Stimulated activated CD8-positive, alpha-beta memory T cell treated with anti-CD3 and anti-CD28 coated beads, Interleukin-12 subunit alpha, Interleukin-12 subunit beta, amount 100 ng/mL, for 4 hours (primary cell): ENCODE results near the gene TRIM2.
A peak's percentile ranks its signal among the peaks of the same experiment; 100 is the strongest.

ENCODE experiments used
- DNase-seq: peaks from one replicate; pipeline ENCODE4 v3.0.0-alpha.2; 2020; ENCODE audit warnings: low read depth

The TRIM2 gene

DNA sequence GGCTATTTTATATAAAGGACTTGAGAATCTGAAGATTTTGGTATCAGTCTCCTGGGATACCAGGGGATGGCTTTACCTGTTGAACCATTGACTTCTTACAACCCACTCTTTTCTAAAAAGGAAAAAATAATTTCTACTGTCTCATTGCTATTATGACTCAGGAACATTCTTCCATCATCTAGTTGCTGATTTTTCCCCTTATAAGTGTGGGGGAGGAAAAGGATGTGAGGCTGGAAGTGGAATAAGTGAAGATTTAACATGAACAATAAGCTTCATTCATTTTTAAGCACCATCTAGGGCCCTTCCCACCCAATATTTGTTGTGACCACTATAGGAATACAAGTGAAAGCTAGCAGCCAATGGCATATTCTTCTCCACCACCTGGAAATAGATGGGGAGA, 129.6 kb downstream of the TRIM2 start:
- DNase-seq, result no peak

DNA sequence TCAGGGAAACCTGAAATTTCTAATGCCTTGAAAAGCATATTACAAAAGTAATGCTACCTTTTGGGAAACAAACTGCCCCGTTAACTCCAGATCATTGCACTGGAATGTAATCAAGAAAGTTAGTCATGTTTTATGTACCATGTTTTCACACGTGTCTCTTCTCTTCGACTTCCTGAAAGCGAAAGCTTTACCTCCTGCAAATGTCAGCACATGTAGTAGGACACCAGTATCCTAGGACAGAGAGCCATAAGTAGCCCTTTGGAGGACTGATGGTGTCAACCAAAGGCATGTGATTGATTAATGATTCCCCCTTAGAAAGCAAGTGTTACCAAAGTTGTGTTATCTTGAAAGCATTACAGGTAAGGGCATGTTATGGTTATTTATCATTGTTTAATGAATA, 131.4 kb downstream of the TRIM2 start:
- no peak for DNase-seq

DNA sequence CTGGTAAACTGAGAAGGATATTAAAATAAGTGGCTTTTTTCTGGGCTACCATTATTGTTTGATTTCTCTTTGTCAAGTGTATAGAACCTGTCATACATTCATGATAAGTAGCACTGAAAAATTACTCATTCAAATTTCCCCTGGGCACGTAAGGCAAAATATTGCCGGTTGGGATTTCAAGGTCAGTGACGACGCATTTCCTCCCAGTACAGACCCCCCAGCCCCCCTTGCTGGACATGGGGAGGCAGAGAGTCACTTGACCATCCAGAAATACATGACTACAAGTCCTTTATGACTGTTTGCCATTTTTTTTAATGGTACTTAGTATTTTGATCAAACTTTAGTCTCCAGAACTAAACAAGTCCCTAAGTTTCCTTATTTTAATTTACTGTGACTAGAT, 133.4 kb downstream of the TRIM2 start:
- DNase-seq, result no peak

DNA sequence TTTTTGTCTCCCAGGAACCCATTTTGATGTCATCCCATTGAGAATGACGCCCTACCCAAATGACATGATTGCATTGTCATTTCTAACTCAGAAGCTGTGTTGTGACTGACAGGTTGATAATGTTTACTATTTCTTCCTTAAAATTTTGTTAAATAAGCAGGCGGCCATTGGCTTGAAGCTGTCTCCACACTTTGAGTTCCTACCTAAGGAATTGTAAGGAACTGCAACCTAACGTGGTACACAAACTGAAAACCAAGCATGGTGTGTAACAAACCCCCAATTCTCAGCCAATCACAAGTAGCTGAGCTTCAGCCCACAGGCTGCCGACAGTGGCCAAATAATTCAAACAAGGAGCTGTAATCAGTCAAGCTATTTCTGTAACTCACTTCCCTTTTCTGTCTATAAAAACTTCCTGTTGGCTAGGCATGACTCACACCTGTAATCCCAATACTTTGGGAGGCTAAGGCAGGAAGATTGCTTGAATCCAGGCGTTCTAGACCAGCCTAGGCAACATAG, 137.4 kb downstream of the TRIM2 start:
- no peak for DNase-seq

DNA sequence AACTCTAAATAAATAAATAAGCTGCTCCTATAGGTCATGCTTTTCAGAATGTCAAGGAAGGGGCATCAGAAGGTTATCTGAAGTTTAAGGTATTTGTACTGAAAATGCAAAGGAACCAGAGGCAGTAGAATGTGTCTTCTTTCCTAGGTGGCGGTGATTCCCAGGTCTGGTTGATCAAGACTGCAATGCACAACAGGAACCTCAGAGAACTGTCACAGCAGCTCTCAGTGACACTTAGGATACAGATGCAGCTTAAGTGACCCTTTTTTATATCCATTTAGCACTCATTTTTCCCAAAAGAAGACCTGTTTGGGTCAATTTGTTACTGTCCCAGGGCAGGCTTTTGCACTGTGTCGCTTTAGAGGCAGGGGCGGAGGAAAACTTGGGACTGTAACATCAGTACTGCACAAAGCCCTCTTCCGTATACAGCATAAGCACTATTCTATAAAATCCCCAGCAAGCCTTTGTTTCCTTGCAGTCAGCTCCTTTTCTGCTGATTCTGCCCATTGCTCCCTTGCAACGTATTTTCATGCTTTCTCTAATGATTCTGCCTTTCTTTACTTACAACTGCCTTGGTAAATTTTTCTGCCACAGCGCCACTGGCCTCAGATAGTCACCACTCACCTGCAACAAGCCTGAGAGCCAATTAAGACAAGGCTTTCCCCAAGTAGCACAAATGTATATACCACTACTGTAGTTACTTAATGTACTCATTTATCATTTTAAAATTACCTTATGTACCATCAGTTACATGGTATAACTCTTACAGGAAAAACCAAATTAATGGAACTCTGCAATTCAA, 138.7 kb downstream of the TRIM2 start:
- no peak for DNase-seq

DNA sequence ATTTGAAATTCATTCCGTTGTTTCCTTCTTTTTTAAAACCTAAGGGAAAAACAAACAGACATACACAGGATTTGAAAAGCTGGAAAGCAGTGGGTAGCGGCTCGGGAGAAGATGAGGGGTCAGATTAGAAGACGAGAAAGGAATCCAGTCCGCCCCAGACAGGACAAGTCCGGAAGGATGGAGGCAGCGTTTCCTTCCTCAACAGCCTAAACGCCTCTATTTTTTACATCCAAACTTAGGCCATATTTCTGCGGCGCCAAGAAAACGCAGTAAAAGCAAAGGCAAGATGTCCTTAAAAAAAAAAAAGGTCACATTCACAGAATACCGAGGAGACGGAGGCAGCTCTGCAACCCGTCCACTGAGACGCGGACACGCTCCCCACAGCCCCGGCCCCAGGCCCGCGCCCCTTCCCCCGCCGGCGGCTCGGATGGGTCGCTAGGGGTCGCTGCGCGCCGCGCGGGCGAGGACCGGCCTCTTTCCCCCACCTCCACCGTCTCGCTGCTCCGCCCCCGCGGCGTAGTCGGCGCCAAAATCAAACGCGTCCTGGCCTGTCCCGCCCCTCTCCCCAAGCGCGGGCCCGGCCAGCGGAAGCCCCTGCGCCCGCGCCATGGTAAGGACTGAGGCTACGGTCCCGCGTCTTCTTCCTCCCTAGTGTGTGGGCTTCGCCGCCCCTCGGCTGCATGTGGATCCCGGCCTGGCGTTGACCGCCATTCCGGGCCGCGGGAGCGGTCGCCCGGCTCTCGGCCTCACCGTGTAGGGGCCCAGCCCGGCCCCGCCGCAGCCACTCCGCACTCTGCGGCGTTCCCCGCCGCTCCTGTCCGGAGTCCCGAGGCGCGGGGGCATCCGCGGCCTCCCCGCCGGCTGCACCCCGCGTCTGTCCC, 140.1 kb downstream of the TRIM2 start, which contains the start of gene MND1:
Gene MND1, plus strand, starts transcription at position 558 of the 881 bp plus-strand sequence. Its CDS starts 50 bp downstream, at position 608.
- peak; percentile 80 for DNase-seq

DNA sequence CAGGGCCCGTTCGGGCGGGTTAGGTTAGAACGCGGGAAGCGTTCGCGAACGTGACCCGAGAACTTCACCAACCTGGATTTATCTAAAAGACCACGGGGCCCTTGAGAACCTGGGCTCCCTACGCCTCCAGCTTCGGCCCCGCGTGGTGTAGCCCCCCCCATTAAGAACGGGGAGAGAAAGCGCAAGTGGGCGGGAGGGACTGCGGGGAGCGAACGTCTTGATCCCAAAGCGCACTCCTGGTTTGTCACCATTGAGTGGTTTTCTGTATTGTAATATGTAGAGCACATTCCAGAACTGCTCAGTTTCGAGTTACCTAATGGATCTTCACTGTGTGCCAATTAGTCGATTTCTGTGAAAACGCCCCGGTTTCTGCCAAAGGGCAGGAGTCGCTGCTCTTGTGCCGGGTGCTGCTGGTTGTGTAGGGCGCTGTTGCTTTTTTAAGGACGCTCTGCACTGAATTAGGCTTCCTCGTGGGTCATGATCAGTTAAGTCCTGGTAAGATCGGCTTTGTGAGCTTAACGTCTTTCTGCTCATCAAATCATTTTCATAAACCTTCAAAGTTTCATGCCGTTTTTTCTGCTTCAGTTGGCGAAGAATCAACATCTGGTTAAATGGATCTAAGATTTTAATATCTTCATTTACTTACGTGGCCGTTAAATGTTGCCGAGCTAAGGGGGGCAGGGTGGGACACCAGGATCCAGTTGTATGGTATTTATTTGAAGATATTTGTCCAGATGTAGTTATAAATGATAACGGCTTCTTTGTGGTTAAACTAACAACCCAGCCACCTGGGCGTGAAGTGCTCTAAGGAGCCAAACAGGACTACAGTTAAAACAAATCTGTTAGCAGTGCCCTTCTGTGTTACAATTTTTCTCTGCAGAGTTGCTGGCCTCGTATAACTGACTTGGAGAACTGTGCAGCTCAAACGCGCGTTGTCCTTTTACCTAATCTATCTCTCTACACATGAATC, 141.1 kb downstream of the TRIM2 start:
- peak; percentile 22 for DNase-seq

DNA sequence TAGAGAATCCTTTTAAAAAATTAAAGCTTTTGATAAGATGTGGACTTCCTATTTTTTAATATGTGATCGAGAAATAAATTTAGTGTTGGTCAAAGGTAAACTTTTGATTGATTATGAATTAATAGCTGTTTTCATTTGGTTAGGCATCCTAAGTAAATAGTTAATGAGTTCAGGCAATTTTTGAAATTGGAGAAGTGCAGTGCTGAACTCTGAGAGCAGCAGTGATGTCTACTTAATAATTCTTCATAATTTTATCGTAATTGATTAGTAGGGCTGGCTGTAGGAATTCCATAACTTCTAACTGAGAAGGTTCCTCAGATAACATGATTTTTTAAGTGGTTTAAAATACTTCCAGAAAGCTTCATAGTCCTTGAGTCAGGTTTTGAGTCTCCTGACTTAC, 141.8 kb downstream of the TRIM2 start:
- no peak for DNase-seq

GRCh38 chr4:153346563-153346962, 142.3 kb downstream of the TRIM2 start:
- no peak for DNase-seq

DNA sequence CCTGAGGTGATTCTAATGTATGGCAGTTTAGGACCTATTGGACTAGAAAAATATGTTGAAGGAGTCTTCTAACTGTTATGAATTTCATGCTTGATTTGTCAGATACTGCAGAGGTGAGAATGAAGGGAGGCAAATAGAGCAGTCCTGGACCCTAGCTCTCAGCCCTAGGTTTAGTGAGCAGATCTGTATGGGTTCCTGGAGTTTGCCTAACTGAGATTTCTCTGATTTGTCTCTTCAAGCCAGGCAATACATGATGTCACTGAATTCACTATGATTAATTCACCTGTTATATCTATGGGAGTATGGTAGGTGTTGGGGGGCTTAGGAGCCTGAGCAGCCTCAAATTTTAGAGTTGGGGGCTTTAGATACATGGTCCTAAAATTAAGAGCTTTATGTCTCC, 142.9 kb downstream of the TRIM2 start:
- DNase-seq, result no peak

DNA sequence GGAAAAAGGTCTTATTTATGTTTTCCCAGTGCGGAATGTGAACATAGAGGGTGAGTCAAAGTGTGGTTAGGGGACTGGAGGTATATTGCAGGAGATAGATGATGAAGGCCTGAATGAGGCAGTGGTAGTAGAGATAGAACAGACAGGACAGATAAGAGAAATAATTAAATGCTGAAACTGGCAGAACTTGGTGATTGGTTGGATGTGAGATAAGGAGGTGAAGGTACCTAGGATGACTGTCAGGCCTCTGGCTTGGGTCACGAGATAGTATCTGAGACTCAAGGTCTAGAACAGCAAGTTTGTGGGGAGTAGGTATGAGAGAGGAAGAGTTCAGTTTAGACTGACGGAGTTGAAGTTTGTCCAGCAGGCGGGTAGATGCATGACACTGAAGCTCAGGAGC, 143.8 kb downstream of the TRIM2 start:
- no peak for DNase-seq

GRCh38 chr4:153349206-153349805, 145.1 kb downstream of the TRIM2 start:
- DNase-seq, result no peak

DNA sequence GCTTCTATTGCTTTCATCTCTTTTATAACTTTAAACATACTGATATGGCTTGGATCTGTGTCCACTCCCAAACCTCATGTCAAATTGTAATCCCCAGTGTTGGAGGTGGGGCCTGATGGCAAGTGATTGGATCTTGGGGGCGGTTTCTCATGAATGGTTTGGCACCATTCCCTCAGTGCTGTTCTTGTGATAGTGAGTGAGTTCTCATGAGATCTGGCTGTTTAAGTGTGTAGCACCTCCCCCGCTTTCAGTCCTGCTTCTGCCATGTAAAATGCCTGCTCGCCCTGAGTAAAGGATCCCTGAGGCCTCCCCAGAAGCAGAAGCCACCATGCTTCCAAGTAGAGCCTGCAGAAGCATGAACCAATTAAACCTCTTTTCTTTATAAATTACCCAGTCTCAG, 157.9 kb downstream of the TRIM2 start:
- DNase-seq, result no peak

DNA sequence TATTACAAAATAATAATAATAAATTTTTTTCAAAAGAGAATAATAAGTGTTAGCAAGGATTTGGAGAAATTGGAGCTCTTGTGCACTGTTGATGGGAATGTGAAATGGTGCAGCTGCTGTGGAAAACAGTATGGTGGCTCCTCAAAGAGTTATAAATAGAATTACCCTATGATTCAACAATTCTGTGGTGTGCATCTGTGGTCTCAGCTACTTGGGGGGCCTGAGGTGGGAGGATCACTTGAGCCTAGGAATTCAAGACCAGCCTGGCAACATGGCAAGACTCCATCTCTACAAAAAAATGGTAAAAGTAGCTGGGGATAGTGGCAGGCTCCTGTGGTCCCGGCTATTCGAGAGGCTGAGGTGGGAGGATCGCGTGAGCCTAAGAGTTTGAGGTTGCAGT, 159.8 kb downstream of the TRIM2 start:
- DNase-seq, result no peak

GRCh38 chr4:153365003-153365402, 160.8 kb downstream of the TRIM2 start:
- no peak for DNase-seq

- DNase-seq, result no peak
Measured at GRCh38 chr4:153366486-153366885, 162.2 kb downstream of the TRIM2 start.

GRCh38 chr4:153367092-153367491, 162.8 kb downstream of the TRIM2 start:
- no peak for DNase-seq

- no peak for DNase-seq
Measured at GRCh38 chr4:153369021-153369420, 164.8 kb downstream of the TRIM2 start.

GRCh38 chr4:153371701-153372234, 167.5 kb downstream of the TRIM2 start:
- DNase-seq, result no peak

- DNase-seq, result no peak
Measured at GRCh38 chr4:153372967-153373562, 168.8 kb downstream of the TRIM2 start.

- no peak for DNase-seq
Measured at GRCh38 chr4:153374442-153374841, 170.2 kb downstream of the TRIM2 start.
